HCT116 (cell line): ENCODE data around the gene GNPTAB. TPM values are rescaled to one million over a fixed set of nuclear protein-coding genes. Genes with fewer than 3 reads are reported as not detected.

Source experiments
- ATAC-seq: fragments of 200-7000 bp; cut with Tn5 transposase; 2 replicates; pipeline ENCODE4 v1.9.1; 2020; ENCODE audit warnings: mild to moderate bottlenecking, moderate library complexity
- BruUV-seq: library from RNA; stranded (reverse); fragments of 400-500 nt; replicated peaks from 2 replicates; lab custom pipeline; 2021; lab: Mats Ljungman, UMichigan
- CTCF ChIA-PET: fragments of 300-600 bp; sonication (Branson Sonifier 250); formaldehyde crosslinking; loops from one replicate; lab custom pipeline; 2021; ENCODE audit warnings: antibody characterized with exemption; lab: Charles Lee
- POLR2A ChIA-PET: fragments of 300-600, 350-600 bp; sonication (Branson Sonifier 250); formaldehyde crosslinking; loops from one replicate; lab custom pipeline; 2021; ENCODE audit warnings: antibody characterized with exemption; lab: Charles Lee
- RAD21 ChIA-PET, 2 experiments: fragments of 300-600 bp; sonication (Branson Sonifier 250); formaldehyde crosslinking; loops; one replicate each; lab custom pipeline; 2023; ENCODE audit warnings: low total read pairs in 2 of 2; ENCODE audit not compliant: uncharacterized antibody in 2 of 2, unreplicated experiment in 2 of 2, low non-redundant PET in 1 of 2; lab: Charles Lee
- DNase-seq: peaks from one replicate; pipeline ENCODE4 v3.0.0-alpha.2; 2010; ENCODE audit warnings: low read depth, low spot score
- H2AFZ ChIP-seq: fragments of 200-600 bp; shearing (Covaris generic), sonication (generic); 2 replicates; pipeline ENCODE4 v1.6.1; 2017; ENCODE audit warnings: low read depth, mixed run types, mixed read lengths, antibody characterized with exemption, low read length; ENCODE audit not compliant: poor library complexity, severe bottlenecking
- H3K27ac ChIP-seq: 2 replicates; pipeline ENCODE4 v1.5.1; 2012; ENCODE audit warnings: low read depth, low read length
- H3K27me3 ChIP-seq: fragments of 200-600 bp; sonication (generic); 2 replicates; pipeline ENCODE4 v1.6.1; 2016; ENCODE audit warnings: mixed run types, low read length, mixed read lengths; ENCODE audit not compliant: insufficient read depth
- H3K36me3 ChIP-seq, 2 experiments: fragments of 200-500 bp in 1 of 2; fragments of 200-600 bp in 1 of 2; sonication (Bioruptor generic) in 1 of 2; sonication (generic) in 1 of 2; 2 replicates each; pipeline versions ENCODE4 v1.5.1 to v1.6.1; 2014 to 2016; ENCODE audit warnings: low read length in 2 of 2, inconsistent platforms in 1 of 2, mixed read lengths in 1 of 2, mixed run types in 1 of 2; ENCODE audit not compliant: insufficient read depth in 2 of 2, control insufficient read depth in 1 of 2
- H3K4me1 ChIP-seq, 2 experiments: fragments of 200-600 bp in 1 of 2; sonication (generic) in 1 of 2; 2 replicates each; pipeline versions ENCODE4 v1.5.1 to v1.6.1; 2012 to 2017; ENCODE audit warnings: low read length in 2 of 2, inconsistent platforms in 1 of 2, mild to moderate bottlenecking in 1 of 2, mixed read lengths in 1 of 2, mixed run types in 1 of 2, moderate library complexity in 1 of 2; ENCODE audit not compliant: insufficient read depth in 2 of 2, control insufficient read depth in 1 of 2
- H3K4me2 ChIP-seq: fragments of 200-600 bp; sonication (generic); 2 replicates; pipeline ENCODE4 v1.6.1; 2017; ENCODE audit warnings: mixed run types, low read length, mixed read lengths
- H3K4me3 ChIP-seq, 2 experiments: fragments of 200-600 bp in 1 of 2; sonication (generic) in 1 of 2; replicated peaks in 1 of 2; 2 replicates each; pipeline ENCODE4 v1.5.1; 2011 to 2016; ENCODE audit warnings: low read length in 2 of 2, control low read depth in 1 of 2, low read depth in 1 of 2, mild to moderate bottlenecking in 1 of 2, mixed read lengths in 1 of 2, mixed run types in 1 of 2
- H3K79me2 ChIP-seq: fragments of 200-600 bp; sonication (generic); 2 replicates; pipeline ENCODE4 v1.6.1; 2017; ENCODE audit warnings: mild to moderate bottlenecking, mixed run types, low read length, moderate library complexity, mixed read lengths; ENCODE audit not compliant: insufficient read depth
- H3K9ac ChIP-seq: fragments of 200-600 bp; sonication (generic); 2 replicates; pipeline ENCODE4 v1.6.1; 2016; ENCODE audit warnings: low read length, mixed read lengths
- H3K9me2 ChIP-seq: fragments of 200-600 bp; sonication (generic), shearing (Covaris generic); 2 replicates; pipeline ENCODE4 v1.6.1; 2017; ENCODE audit warnings: mixed run types, mild to moderate bottlenecking, moderate library complexity; ENCODE audit not compliant: insufficient read depth
- H3K9me3 ChIP-seq, 2 experiments: fragments of 200-500 bp in 1 of 2; fragments of 200-600 bp in 1 of 2; sonication (Bioruptor generic) in 1 of 2; sonication (generic) in 1 of 2; 2 replicates each; pipeline ENCODE4 v1.6.1; 2014 to 2017; ENCODE audit warnings: low read length in 2 of 2, mixed read lengths in 2 of 2, inconsistent platforms in 1 of 2, low read depth in 1 of 2, mild to moderate bottlenecking in 1 of 2, mixed run types in 1 of 2, moderate library complexity in 1 of 2; ENCODE audit not compliant: control insufficient read depth in 1 of 2, insufficient read depth in 1 of 2
- H4K20me1 ChIP-seq: fragments of 200-600 bp; sonication (generic), shearing (Covaris generic); 2 replicates; pipeline ENCODE4 v1.6.1; 2017; ENCODE audit warnings: mixed run types, mild to moderate bottlenecking, moderate library complexity; ENCODE audit not compliant: insufficient read depth
- CBX3 ChIP-seq: IDR thresholded peaks from 2 replicates; pipeline ENCODE4 v1.6.1; 2012; ENCODE audit warnings: low read depth
- CTCF ChIP-seq, 3 experiments: fragments of 200-600 bp in 1 of 3; sonication (generic) in 1 of 3; IDR thresholded peaks in 2 of 3; conservative IDR thresholded peaks in 1 of 3; 2 replicates each; pipeline ENCODE4 v1.5.1; 2012 to 2017; ENCODE audit warnings: low read depth in 2 of 3, low read length in 2 of 3, antibody characterized with exemption in 1 of 3, borderline replicate concordance in 1 of 3, control low read depth in 1 of 3, mild to moderate bottlenecking in 1 of 3, mixed read lengths in 1 of 3, mixed run types in 1 of 3, moderate library complexity in 1 of 3; ENCODE audit not compliant: insufficient read depth in 1 of 3
- EGR1 ChIP-seq: IDR thresholded peaks from 2 replicates; pipeline ENCODE4 v1.6.1; 2012; ENCODE audit warnings: low read depth
- EZH2 ChIP-seq: fragments of 200-600 bp; sonication (generic); IDR thresholded peaks from 2 replicates; pipeline ENCODE4 v1.6.1; 2017; ENCODE audit warnings: antibody characterized with exemption, mixed run types
- EZH2phosphoT487 ChIP-seq: fragments of 200-600 bp; IDR thresholded peaks from 2 replicates; pipeline ENCODE4 v1.6.1; 2018; ENCODE audit warnings: antibody characterized with exemption, borderline replicate concordance
- FOSL1 ChIP-seq: IDR thresholded peaks from 2 replicates; pipeline ENCODE4 v1.6.1; 2012; ENCODE audit warnings: low read depth
- POLR2AphosphoS5 ChIP-seq: IDR thresholded peaks from 2 replicates; pipeline ENCODE4 v1.6.1; 2011; ENCODE audit warnings: mild to moderate bottlenecking, low read depth, low read length, moderate library complexity
- RAD21 ChIP-seq: IDR thresholded peaks from 2 replicates; pipeline ENCODE4 v1.6.1; 2012; ENCODE audit warnings: low read depth, mild to moderate bottlenecking
- SIN3A ChIP-seq: IDR thresholded peaks from 2 replicates; pipeline ENCODE4 v1.6.1; 2012; ENCODE audit warnings: low read depth
- SP1 ChIP-seq: IDR thresholded peaks from 2 replicates; pipeline ENCODE4 v1.6.1; 2012; ENCODE audit warnings: low read depth
- ZBTB33 ChIP-seq: IDR thresholded peaks from 2 replicates; pipeline ENCODE4 v1.6.1; 2011; ENCODE audit warnings: mild to moderate bottlenecking, low read length, moderate library complexity; ENCODE audit not compliant: insufficient replicate concordance; ENCODE audit errors: extremely low read depth
- ZNF274 ChIP-seq: fragments of 200-500 bp; sonication (Bioruptor generic); IDR thresholded peaks from 2 replicates; pipeline ENCODE4 v1.6.1; 2014; ENCODE audit warnings: mild to moderate bottlenecking, low read depth, low read length, inconsistent platforms
- intact Hi-C: fragments of 100-400 bp; cut with micrococcal nuclease; formaldehyde crosslinking; loops from 2 replicates; pipeline ENCODE4 v1.10.0; 2022
- total RNA-seq: library from RNA; stranded (reverse); gene quantifications from one replicate; pipeline ENCODE4 v1.2.1, GENCODE V29; 2021; ENCODE audit not compliant: unreplicated experiment

GNPTAB gene
- total RNA-seq, 1 experiment from 2014 or later: 41.4 TPM

GRCh38 chr12:101785671-101786070, 45.1 kb downstream of the GNPTAB start:
- intact Hi-C loops: no loop called here
- Histone ChIP-seq H3K27me3 (no peaks in the 10 kb centered on the region), H3K79me2 (no peaks in the 10 kb centered on the region), H3K9me3 (no peaks in the 10 kb centered on the region), H3K4me1 (no peaks in the 10 kb centered on the region), H3K36me3 (no peaks in the 10 kb centered on the region), H2AFZ (no peak overlapping the region), H3K4me3 (no peak overlapping the region), H4K20me1 (no peaks in the 10 kb centered on the region), H3K27ac (no peak overlapping the region), H3K9me2 (no peaks in the 10 kb centered on the region), H3K4me2 (no peak overlapping the region), H3K9ac (no peak overlapping the region)
- no TSS peak for BruUV-seq
- ATAC-seq (no peak), DNase-seq (no peak)
- POLR2A ChIA-PET: no interaction called here
- TF ChIP-seq CBX3 (no peak), SIN3A (no peak), ZBTB33 (no peak), EGR1 (no peak), EZH2phosphoT487 (no peak)
- CTCF ChIA-PET: no interaction called here
- RAD21 ChIA-PET: no interaction called here

GRCh38 chr12:101784376-101784775, 46.4 kb downstream of the GNPTAB start:
- DNase-seq (no peak), ATAC-seq (no peak)
- Histone ChIP-seq H3K4me2 (no peak overlapping the region), H3K27me3 (no peaks in the 10 kb centered on the region), H3K9me2 (no peaks in the 10 kb centered on the region), H3K79me2 (no peaks in the 10 kb centered on the region), H3K4me1 (no peaks in the 10 kb centered on the region), H3K27ac (no peak overlapping the region), H3K36me3 (no peaks in the 10 kb centered on the region), H3K9me3 (no peaks in the 10 kb centered on the region), H3K9ac (no peak overlapping the region), H2AFZ (no peak overlapping the region), H3K4me3 (no peak overlapping the region), H4K20me1 (no peaks in the 10 kb centered on the region)
- no TSS peak for BruUV-seq
- TF ChIP-seq ZNF274 (no peak), CTCF (IDR thresholded peaks at IDR 0.05 in 2 of 3, conservative IDR thresholded peaks at IDR 0.05 in 1 of 3; ENCODE audit: borderline replicate concordance in 1 of 3, insufficient read depth in 1 of 3, low read depth in 2 of 3, low read length in 2 of 3) (no peak), RAD21 (no peak), SIN3A (no peak), FOSL1 (no peak), EZH2 (no peak), POLR2AphosphoS5 (no peak), SP1 (no peak)
- POLR2A ChIA-PET: no interaction called here
- RAD21 ChIA-PET: no interaction called here
- intact Hi-C loops: no loop called here
- CTCF ChIA-PET: no interaction called here
